Limb (tissue), 2 donors: ENCODE data around the gene PMIS2.

ENCODE experiments used
- DNase-seq, 2 donors: peaks; one replicate each; pipeline ENCODE4 v3.0.0-alpha.2; 2016; ENCODE audit errors: extremely low spot score in 2 of 2

PMIS2 gene

GRCh38 chr19:35585848-35586247 lies at the start of gene PMIS2:
PMIS2 (plus strand) TSS chr19:35586173; CDS start chr19:35586260, 87 bp downstream.
- DNase-seq = no peak

GRCh38 chr19:35539314-35539713 lies 46.7 kb upstream of the PMIS2 start:
- DNase-seq = no peak

GRCh38 chr19:35539850-35540249 lies 46.1 kb upstream of the PMIS2 start:
- DNase-seq = no peak

GRCh38 chr19:35540356-35540927 lies 45.5 kb upstream of the PMIS2 start:
- no peak for DNase-seq

GRCh38 chr19:35542209-35542608 lies 43.8 kb upstream of the PMIS2 start:
- DNase-seq = no peak

- no peak for DNase-seq
Observed at GRCh38 chr19:35543280-35544109, 42.5 kb upstream of the PMIS2 start.

GRCh38 chr19:35544110-35544802 lies 41.7 kb upstream of the PMIS2 start:
- no peak for DNase-seq

- DNase-seq = peak; percentile 91 to 94
Observed at GRCh38 chr19:35545001-35545854, 40.7 kb upstream of the PMIS2 start, which contains the start of gene TMEM147. TMEM147 (plus strand) TSS chr19:35545626; CDS start chr19:35545740, 114 bp downstream.

GRCh38 chr19:35545855-35546381 lies 40.1 kb upstream of the PMIS2 start:
- no peak for DNase-seq

GRCh38 chr19:35546532-35546931 lies 39.4 kb upstream of the PMIS2 start:
- DNase-seq = no peak

GRCh38 chr19:35549174-35549788 lies 36.7 kb upstream of the PMIS2 start:
- peak; percentile 40 to 61 for DNase-seq

GRCh38 chr19:35549879-35550523 lies 36.0 kb upstream of the PMIS2 start:
- DNase-seq = no peak

GRCh38 chr19:35551091-35551810 lies 34.7 kb upstream of the PMIS2 start:
- no peak for DNase-seq

GRCh38 chr19:35552534-35553384 lies 33.2 kb upstream of the PMIS2 start:
- no peak for DNase-seq

- no peak for DNase-seq
Observed at GRCh38 chr19:35553385-35554000, 32.5 kb upstream of the PMIS2 start.

GRCh38 chr19:35554076-35554475 lies 31.9 kb upstream of the PMIS2 start:
- DNase-seq = no peak

- DNase-seq = peak in 1 of 2 donors; percentile 29
Observed at GRCh38 chr19:35555301-35556005, 30.5 kb upstream of the PMIS2 start.
